Neural cell (in vitro differentiated cells): ENCODE measurements around the gene SMIM35.

Experiments used
- EZH2 ChIP-seq: fragments of 200-600, 300-800 bp; shearing (Covaris generic), sonication (generic); IDR thresholded peaks from 2 replicates; pipeline ENCODE4 v1.6.1; 2014; ENCODE audit warnings: antibody characterized with exemption, low read length, borderline replicate concordance, mild to moderate bottlenecking; ENCODE audit not compliant: insufficient read depth, poor library complexity, severe bottlenecking
- POLR2AphosphoS5 ChIP-seq: IDR thresholded peaks from 2 replicates; pipeline ENCODE4 v1.6.1; 2012
- RAD21 ChIP-seq: fragments of 450-650 bp; conservative IDR thresholded peaks from 2 replicates; pipeline ENCODE4 v1.6.1; 2014; ENCODE audit warnings: antibody characterized with exemption, mild to moderate bottlenecking, moderate library complexity
- REST ChIP-seq: IDR thresholded peaks from 2 replicates; pipeline ENCODE4 v1.6.1; 2012; ENCODE audit warnings: borderline replicate concordance
- TAF1 ChIP-seq: IDR thresholded peaks from 2 replicates; pipeline ENCODE4 v1.6.1; 2012; ENCODE audit warnings: low read depth
- TF ChIP-seq, protein P1 (sequence below): fragments of 450-650 bp; IDR thresholded peaks from 2 replicates; pipeline ENCODE4 v1.5.1; 2014; ENCODE audit warnings: antibody characterized with exemption, mild to moderate bottlenecking, moderate library complexity; ENCODE audit not compliant: poor library complexity, severe bottlenecking

DNA sequence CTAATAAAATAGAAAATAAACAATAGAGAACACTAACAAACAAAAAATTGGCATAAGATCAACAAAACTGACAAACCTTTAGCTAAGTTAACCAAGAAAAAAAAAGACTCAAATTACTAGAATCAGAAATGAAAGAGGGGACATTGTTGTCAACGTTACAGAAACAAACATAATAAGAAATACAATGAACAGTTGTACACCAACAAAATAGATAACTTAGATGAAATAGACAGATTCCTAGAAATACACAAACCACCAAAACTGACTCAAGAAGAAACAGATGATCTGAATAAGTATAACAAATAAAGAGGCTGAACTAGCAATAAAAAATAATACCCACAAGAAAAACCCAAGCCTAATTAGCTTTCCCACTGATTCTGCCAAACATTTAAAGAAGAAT lies 44.6 kb downstream of the SMIM35 start:
- TF ChIP-seq, protein P1, sequence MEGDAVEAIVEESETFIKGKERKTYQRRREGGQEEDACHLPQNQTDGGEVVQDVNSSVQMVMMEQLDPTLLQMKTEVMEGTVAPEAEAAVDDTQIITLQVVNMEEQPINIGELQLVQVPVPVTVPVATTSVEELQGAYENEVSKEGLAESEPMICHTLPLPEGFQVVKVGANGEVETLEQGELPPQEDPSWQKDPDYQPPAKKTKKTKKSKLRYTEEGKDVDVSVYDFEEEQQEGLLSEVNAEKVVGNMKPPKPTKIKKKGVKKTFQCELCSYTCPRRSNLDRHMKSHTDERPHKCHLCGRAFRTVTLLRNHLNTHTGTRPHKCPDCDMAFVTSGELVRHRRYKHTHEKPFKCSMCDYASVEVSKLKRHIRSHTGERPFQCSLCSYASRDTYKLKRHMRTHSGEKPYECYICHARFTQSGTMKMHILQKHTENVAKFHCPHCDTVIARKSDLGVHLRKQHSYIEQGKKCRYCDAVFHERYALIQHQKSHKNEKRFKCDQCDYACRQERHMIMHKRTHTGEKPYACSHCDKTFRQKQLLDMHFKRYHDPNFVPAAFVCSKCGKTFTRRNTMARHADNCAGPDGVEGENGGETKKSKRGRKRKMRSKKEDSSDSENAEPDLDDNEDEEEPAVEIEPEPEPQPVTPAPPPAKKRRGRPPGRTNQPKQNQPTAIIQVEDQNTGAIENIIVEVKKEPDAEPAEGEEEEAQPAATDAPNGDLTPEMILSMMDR: no peak
- TF ChIP-seq POLR2AphosphoS5: no peak
- TF ChIP-seq REST: no peak
- no peak for TF ChIP-seq RAD21
- no peak for TF ChIP-seq EZH2
- TF ChIP-seq TAF1: no peak
